Amniotic stem cell (primary cell): ENCODE measurements around the gene CPEB2.
A peak's percentile ranks its signal among the peaks of the same experiment; 100 is the strongest.

ENCODE experiments used
- DNase-seq: peaks from one replicate; lab custom pipeline; 2025; lab: John Stamatoyannopoulos, UW

Gene CPEB2

DNA sequence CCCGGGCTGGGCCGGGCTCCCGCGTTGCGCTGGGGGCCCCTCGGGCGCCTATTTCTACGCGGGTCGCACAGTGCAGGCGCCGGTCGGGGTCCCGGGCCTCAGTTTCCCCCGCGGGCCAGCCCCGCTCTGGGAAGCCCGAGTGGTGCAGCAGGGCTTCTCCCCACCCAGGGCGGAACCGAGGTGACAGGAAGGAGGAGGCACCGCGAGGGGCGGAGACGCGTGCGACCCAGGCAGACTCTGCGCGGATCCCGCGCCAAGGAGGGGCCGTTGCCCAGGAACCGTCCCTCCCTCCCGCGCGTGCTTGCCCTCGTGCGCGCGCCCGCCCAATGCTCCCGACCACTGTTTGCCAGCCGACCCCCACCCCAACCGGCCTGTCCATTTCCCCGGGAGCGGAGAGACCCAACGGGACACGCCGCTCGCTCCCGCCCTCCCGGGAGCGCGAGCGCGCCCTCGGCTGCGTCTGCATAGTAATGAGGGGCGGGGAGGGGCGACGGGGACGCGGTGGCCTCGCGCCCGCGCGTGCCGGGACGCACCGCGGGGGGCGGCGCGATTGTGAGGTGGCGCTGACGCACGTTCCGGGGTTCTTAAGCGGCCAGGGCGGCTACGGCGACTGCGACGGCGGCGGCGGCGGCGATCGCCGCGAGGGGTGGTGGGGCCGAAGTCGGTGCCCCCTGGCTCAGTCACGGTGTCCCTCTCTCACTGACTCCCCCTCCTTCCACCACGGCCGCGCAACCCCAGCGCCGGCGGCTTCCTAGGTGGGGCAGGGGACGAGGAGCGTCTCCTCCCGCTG lies at the start of gene CPEB2:
Gene CPEB2, plus strand, starts transcription at position 613 of the 790 bp plus-strand sequence. CDS start 193 bp downstream, outside the sequence.
- DNase-seq: peak; percentile 92

DNA sequence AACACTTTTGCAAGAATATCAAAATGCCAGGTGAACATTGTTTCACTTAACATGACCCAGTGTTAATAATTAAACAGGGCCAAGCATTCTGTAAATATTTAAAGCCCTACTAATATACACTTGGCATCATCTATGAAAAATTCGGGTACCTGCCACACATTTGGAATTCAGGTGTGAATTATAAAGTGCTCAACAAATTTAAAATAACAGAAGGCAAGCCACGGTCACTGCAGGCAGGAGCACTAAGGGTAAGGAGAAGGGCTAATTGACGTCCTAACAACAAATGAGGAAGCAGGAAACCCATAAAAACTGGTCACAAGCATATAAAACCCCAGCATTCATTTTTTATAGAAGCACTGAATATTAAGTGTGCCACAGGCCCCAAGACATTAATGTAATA lies 43.8 kb upstream of the CPEB2 start:
- no peak for DNase-seq

DNA sequence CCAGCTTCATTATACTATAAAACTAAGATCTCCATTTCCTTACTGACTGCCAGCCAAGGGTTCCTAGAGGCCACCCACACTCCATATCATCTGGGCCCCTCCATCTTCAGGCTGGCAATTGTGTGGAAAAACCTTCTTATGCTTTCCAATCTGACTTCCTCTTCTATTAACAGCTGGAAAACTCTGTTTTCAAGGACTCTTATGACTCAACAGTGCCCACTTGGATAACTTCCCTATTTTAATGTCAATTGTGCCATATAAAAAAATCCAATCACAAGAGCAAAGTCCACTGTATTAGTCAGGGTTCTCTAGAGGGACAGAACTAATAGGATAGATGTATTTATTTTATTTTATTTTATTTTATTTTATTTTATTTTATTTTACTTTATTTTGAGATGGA lies 41.0 kb upstream of the CPEB2 start:
- DNase-seq: no peak

DNA sequence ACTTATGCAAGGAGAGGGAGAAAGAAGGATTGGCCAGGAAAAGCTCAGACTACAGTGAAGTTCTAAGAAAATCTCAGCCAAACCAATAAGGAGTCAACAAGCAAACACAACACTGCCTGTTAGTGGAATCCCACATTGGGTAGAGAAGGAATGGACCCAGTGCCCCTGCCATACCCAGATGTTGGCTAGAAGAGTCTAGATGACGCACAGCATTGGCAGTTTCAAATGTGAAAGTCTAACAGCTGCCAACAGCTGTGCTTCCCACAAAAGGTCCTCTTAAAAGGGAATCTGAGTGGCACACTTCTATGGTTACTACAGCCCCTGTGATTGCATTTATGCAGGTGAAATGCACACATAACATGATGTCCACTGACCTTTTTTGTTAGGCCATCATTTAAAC lies 37.2 kb upstream of the CPEB2 start:
- no peak for DNase-seq

DNA sequence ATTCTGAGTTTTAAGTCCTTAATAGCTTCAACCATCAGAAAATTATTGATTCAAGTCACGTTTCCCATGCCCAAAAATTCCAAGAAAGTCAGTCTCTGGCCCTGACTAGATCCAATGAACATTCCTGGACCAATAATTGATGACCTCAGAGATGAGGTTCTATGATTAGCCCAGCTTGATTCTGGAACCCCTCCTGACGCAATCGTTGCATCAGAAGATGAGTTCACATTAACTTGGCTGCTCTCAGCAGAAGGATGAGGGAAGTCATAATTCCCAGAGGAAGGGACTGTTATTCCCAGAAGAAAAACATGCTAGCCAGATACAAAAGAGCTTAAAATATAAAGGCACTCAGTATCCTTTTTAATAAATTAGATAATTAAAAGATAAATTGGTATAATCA lies 34.3 kb upstream of the CPEB2 start:
- no peak for DNase-seq

DNA sequence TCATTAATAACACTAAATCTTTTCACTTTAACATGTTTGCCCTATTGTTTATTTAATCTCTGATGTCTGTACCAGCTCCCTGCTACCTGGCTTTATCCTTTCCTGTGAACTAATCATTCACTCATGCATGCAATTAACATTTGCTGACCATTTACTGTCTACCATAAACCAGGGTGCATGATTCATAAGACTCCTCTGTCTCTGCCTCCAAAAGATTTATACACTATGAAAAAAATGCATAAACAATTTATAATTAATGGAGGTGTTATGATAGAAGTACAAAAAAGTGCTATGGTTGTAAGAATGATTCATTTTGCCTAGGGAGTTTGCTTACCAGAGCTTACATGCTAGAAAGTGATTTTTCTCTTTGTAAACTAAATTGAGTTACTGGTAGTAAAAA lies 24.5 kb upstream of the CPEB2 start:
- DNase-seq: no peak

DNA sequence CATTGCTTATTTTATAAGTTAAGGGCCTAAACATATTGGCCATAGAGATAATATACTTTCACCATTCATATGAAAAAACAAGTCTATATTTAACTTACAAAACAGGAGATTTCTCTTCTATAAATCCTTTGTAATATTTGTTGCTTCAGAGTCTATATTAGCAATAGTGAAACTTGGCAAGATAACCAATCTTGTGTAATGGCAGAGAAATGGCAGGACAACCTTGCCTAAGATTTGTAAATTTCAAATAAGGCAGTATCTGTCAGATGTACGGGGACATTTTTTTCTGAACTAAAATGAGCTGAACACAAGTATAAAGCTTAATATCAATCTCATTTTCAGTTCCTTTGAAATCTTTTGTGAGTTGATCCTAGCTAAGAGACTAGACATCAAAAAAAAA lies 17.8 kb upstream of the CPEB2 start:
- no peak for DNase-seq

DNA sequence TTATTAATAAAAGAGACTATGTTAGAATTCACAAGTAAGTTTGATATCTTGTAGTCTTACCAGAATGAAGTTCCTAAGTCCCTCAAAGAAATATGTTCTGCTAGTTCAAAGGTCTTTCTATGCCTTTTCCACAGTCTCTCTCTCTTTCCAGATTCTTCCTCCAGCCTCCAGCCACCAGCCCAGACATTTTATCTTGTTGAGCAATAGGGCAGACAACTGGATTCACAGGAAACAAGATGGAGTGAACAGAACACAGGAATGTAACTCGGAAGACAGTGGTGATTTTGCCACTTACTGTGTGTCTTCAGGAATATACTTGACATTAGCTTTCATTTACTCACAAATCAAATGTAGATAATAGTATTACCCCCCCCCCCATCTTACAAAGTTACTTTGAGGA lies 17.1 kb upstream of the CPEB2 start:
- no peak for DNase-seq

DNA sequence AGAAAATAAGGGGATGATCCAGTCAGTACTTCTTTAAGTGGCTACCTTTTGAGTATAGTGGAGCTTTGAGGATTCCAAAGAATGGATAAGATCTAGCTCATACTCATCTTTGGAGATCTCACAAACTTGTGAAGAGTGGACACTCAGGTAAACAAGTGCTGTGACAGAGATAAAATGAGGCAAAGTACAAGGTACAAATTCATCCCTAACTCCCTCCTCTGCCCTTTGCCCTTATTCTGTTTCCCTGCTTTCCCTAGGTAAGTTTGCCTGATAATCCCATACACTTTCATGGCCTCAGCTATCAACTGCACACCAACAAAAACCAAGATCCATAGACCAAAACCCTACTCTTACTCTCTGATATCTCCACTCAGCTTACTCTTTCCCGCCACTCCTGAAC lies 16.4 kb upstream of the CPEB2 start:
- no peak for DNase-seq

DNA sequence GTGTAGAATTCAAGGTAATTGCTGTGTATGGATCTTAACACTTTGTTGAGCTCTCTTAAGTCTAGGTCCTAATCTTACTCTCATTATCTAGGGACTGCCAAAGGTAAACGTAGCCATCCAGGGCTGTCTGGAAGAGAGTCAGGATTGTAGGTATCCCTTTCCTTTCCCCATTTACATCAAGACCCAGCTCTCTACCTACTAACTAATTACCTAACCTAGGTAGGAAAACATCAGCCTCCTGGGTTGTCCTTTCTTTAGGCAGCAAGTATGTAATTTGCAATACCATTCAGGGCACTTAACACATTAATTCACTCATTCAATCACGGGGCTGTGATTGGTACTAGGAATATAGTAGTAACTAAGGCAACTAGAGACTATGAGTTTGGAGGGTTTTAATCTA lies 15.2 kb upstream of the CPEB2 start:
- DNase-seq: no peak

DNA sequence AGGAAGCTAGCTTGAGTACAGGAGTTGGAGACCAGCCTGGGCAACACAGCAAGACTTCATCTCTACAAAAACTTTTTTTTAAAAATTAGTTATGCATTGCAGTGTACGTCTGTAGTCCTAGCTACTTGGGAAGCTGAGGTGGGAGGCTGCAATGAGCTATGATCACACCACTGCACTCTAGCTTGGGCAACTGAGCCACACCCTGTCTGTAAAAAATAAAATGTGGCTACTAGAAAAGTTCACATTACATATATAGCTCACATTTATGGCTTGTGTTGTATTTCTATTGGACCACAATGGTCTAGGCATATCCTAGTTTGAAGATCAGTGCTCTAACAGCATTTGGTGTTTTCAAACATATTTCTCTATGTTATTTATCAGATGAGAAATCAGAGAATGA lies 11.8 kb upstream of the CPEB2 start:
- no peak for DNase-seq

DNA sequence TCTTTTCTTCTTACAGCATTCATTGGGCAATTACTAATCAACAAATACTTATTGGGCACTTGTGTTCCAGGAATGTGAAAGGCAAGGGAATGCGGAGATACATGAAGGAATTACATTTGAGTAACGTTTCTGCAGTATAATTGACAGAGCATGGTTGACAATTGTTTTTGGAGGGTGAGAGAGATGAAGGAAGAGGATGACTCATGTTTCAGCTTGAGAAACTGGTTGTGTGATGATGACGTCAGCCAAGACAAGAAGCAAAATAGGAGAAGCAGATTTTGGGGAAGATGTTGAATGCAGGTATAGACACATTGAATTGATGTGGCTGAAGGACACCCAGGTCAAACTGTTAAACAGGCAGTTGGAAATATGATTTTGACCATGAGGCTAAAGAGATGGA lies 8.0 kb upstream of the CPEB2 start:
- DNase-seq: no peak

DNA sequence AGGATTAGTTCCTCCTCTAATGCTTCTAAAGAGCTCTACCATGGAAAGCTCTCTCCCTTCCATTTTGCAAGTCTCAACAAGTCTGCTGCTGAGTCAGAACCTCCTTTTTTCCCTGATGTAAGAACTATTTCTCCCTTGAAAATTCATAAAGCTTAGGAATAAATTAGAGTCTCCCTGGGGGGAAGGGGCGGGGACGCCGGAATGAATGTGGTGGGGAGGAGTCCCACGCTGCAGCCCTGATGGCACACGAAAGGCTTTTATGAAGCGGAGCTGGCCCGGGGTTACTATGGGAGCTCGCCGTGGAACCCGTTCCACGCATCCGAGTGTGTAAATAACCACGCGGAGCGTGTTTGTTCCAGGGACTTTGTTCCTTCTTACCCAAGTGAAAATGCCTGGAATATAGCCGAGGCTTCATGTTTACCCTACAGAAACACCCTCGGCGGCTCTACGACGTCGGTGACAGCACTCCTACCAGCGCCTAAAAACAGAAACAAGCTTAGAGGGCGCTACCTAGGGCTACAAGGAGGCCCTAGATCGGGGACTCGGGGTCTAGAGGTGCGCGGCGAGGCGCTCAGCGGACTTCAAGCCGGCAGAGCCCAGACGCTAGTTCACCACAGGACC lies 923 bp upstream of the CPEB2 start:
- DNase-seq: peak; percentile 80

DNA sequence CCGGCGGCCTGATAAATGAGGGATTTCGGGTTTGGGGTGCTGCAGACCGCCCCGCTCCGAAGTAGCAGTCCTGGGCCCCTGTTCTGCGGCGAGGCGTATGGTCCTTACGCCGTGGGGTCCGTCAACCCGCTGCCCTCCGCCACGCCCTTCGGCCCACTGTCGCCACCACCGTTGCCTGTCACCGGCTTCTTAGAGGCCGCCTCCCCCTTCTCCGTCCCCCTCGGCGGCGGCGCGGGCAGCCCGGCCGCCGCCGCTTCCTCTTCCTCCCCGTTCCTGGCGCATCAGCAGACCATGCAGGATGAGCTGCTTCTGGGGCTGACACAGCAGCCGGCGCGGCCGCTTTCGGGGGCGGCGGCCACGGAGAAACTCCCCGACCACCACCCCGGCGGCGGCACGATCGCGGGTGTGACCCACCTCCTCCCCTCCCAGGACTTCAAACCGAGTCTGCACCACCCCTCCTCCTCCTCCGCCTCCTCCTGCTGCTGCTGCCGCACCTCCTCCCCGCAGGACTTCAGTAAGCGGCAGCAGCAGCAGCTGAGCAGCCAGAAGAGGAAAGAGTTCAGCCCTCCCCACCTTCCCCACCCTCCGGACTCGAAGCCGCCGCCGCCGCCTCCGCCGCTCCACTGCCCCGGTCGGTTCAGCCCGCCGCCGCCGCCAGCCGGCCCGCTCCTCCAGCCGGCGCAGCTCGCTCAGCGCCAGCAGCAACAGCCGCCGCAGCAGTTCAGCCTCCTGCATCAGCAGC lies 549 bp downstream of the CPEB2 start:
- peak; percentile 78 for DNase-seq

DNA sequence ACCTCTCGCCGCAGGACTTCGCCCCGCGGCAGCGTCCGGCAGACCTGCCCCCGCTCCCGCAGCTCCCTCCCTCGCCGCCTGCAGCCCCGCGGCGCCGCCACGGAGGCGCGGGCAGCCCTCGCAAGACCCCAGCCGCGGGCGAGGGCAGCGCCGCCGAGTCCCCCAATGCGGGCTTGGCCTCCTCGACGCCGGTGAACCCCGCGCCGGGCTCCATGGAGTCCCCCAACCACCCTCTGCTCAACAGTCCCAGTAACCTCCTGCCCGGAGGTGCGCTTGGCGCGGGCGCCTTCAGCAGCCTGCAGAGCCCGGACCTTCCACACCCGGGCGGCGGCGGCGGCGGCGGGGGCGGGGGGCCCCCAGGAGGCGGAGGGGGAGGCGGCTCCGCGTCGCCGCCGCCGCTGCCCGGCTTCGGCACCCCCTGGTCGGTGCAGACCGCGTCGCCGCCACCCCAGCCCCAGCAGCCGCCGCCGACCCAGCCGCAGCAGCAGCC lies 1.2 kb downstream of the CPEB2 start:
- DNase-seq: no peak

DNA sequence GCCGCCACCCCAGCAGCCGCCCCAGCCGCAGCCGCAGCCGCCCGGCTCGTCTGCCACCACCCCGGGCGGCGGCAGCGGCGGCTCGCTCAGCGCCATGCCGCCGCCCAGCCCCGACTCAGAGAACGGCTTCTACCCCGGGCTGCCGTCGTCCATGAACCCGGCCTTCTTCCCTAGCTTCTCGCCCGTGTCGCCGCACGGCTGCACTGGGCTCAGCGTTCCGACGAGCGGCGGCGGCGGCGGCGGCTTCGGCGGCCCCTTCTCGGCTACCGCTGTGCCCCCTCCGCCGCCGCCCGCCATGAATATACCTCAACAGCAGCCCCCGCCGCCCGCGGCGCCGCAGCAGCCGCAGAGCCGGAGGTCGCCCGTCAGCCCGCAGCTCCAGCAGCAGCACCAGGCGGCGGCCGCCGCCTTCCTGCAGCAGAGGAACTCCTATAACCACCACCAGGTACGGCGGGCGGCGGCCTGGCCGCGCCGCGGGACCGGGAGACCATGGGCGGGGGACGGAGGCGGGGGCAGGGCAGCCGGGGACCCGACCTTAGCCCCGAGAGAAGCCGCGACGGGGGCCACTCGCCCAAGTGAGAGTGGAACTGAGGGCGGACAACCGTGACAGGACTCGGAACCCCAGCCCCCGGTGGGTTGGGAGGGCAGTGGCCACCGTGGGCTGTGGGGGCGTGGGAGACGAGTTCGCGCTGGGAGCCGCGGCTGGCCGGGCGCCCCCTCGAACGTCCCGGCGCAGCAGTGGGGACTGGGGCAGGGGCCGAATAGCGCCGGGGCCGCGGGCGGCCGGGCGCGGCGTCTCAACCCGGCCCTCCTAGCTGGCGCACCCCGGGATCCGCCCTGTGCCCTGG lies 1.8 kb downstream of the CPEB2 start:
- no peak for DNase-seq

DNA sequence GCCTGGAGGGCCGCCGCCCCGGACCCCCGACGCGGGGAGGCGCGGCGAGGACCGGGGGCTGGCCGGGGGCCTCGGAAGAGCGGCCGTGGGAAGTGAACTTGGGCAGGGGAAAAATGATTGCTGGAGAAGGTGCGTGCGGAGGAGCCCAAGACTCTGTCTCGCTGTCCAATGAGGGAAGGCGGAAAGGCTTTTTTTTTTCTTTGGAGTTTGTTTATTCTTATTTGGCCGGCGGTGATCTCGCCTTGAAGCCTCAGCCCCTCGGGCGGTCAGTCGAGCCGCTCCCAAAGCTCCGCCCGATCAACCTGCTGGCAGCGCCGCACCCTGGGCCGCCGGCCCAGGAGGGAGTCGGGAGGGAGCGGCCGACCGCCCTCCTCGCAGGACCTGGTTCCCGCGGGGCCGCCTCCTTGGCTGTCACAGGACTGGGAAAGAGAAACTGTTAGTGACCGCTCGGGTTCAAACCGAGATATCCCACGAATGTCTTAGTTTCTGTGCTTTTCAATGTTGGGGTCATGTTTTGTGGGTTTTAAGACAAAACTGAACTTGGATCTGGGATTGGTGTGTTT lies 2.5 kb downstream of the CPEB2 start:
- no peak for DNase-seq

DNA sequence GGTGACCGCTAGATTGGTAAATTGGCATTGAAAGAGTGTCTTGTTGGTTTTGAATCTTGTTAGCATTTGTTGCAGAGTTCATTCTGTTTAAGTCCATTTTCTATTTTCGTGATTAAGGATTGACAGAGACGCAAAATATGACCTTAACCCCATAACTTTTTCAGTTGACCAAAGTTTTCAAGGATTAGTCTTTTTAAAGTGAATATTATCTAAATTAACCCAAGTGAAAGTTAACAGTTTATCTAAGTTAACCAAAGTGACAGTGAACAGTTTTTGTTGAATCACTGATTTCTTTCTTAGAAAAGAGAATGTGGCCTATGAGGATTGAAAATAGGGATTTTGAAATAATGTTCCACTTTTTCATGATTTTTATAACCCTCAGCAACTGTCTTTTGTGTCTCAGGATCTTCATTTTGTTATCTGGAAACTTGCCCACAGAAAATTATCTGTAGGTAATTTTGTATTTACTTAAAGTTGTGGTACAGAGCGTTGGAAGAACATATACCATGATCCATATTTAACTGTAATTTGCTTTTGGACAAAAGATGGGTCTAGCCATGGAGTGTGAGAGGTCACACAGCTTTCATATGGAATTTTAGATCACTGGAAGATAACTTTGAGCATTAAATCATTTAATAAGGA lies 3.3 kb downstream of the CPEB2 start:
- no peak for DNase-seq

DNA sequence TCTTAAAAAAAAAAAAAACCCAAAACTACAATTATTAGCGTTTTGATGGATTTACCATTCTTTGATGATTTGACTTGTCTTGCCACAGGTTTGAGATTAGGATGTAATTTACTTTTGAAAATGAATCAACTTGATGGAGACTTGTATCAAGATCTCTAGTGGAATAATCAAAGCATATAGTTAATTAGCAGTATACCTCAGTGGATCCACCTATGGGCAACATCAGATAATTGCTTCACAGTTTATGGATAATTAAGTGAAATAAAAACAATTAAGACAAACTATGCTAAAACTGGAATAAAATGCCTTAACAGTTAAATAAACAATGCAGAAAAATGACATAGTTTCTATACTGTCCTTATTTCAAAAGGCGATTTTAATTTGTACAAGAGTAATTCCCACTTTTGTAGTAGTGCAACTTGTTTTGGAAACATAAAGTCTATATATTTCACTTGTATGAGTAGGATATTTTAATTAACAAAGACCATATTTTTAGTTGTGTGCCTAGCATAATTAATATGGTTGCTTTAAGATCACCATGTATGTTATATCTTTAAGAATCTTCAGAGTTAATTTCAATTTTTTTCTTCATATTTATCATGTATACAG lies 4.2 kb downstream of the CPEB2 start:
- DNase-seq: no peak

DNA sequence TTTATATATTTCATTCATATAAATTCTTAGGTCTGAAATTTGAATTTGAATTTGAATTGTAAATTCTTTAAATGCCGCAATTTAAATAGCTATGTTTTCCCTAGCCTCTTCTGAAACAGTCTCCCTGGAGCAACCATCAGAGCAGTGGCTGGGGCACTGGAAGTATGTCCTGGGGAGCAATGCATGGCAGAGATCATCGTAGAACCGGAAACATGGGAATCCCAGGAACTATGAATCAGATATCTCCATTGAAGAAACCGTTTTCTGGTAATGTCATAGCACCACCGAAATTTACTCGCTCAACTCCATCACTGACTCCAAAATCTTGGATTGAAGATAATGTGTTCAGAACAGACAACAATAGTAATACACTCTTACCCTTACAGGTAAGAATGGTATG lies 4.9 kb downstream of the CPEB2 start:
- DNase-seq: no peak
